Stomach (tissue), 9 donors: ENCODE measurements around the gene DHX8. TPM values are rescaled to one million over a fixed set of nuclear protein-coding genes. Genes with fewer than 3 reads are reported as not detected.
A peak's percentile ranks its signal among the peaks of the same experiment; 100 is the strongest.

Experiments used
- DNase-seq, 2 donors: peaks; one replicate each; pipeline versions ENCODE4 v3.0.0 to v3.0.0-alpha.2; 2013 to 2019
- H3K27ac ChIP-seq, 5 donors: fragments of 200-600 bp in 4 of 5; sonication (generic) in 4 of 5; one replicate each; pipeline ENCODE4 v1.5.1; 2013 to 2019; ENCODE audit warnings: mild to moderate bottlenecking in 1 of 5, moderate library complexity in 1 of 5
- H3K27me3 ChIP-seq, 3 donors: fragments of 200-600 bp; sonication (generic); one replicate each; pipeline ENCODE4 v1.5.1; 2017 to 2019; ENCODE audit warnings: mixed run types in 1 of 3
- H3K36me3 ChIP-seq, 4 donors: fragments of 200-600 bp; sonication (generic); 1 replicate in 3 of 4; 2 replicates in 1 of 4; pipeline ENCODE4 v1.5.1; 2016 to 2019
- H3K4me1 ChIP-seq, 4 donors: fragments of 200-600 bp; sonication (generic); one replicate each; pipeline ENCODE4 v1.5.1; 2016 to 2019
- H3K4me3 ChIP-seq, 4 donors: fragments of 200-600 bp; sonication (generic) in 3 of 4; one replicate each; pipeline ENCODE4 v1.5.1; 2016 to 2019; ENCODE audit warnings: mild to moderate bottlenecking in 1 of 4
- H3K9me3 ChIP-seq, 4 donors: fragments of 200-600 bp; sonication (generic); one replicate each; pipeline ENCODE4 v1.5.1; 2016 to 2019
- EP300 ChIP-seq: sonication (generic); formaldehyde crosslinking; IDR thresholded peaks from one replicate; pipeline ENCODE4 v1.6.1; 2017; ENCODE audit warnings: antibody characterized with exemption
- POLR2A ChIP-seq, 4 donors: fragments of 450-650 bp; IDR thresholded peaks; one replicate each; pipeline ENCODE4 v1.6.1; 2016; ENCODE audit warnings: antibody characterized with exemption in 4 of 4, control low read depth in 2 of 4, mild to moderate bottlenecking in 1 of 4, moderate library complexity in 1 of 4
- POLR2AphosphoS5 ChIP-seq, 3 donors: sonication (generic); formaldehyde crosslinking; IDR thresholded peaks; one replicate each; pipeline ENCODE4 v1.6.1; 2016; ENCODE audit warnings: antibody characterized with exemption in 3 of 3
- WGBS, 5 donors: extraction: QIAGEN DNeasy Blood & Tissue Kit in 3 of 5; methylation state at CpG; one replicate each; pipeline versions ENCODE4 v1.1.5 to v1.1.7; 2013 to 2018; 5-methylcytosine and 5-hydroxymethylcytosine counted together
- intact Hi-C: fragments of 100-400 bp; cut with DNase I; formaldehyde crosslinking; loops from one replicate; pipeline ENCODE4 v1.15.1; 2023; ENCODE audit warnings: low total_unique reads
- polyA plus RNA-seq, 3 donors: library from polyadenylated mRNA; stranded (reverse); fragments of 200-250 nt; gene quantifications; one replicate each; pipeline ENCODE4 v1.2.3, GENCODE V29; 2013
- total RNA-seq, 5 donors: library from RNA; depleted of rRNA; stranded (reverse); fragments of >200 nt; gene quantifications; one replicate each; pipeline versions ENCODE4 v1.1.0 to v1.2.3, GENCODE V29; 2014 to 2016
- TF ChIP-seq, protein P1 (sequence below), 7 experiments: fragments of 450-650 bp in 4 of 7; fragments of 200-600 bp in 3 of 7; sonication (generic) in 3 of 7; IDR thresholded peaks; one replicate each; pipeline ENCODE4 v1.5.1; 2016 to 2019; ENCODE audit warnings: antibody characterized with exemption in 7 of 7, control low read depth in 2 of 7, mild to moderate bottlenecking in 1 of 7
- donor health status: healthy with polysubstance abuse.
- donor health status: Bipolar disorder and iron deficiency.
- donor health status: healthy.

The DHX8 gene
- total and polyA plus RNA-seq, 8 donors = 9.2 to 137 (median 25.0) TPM

DNA sequence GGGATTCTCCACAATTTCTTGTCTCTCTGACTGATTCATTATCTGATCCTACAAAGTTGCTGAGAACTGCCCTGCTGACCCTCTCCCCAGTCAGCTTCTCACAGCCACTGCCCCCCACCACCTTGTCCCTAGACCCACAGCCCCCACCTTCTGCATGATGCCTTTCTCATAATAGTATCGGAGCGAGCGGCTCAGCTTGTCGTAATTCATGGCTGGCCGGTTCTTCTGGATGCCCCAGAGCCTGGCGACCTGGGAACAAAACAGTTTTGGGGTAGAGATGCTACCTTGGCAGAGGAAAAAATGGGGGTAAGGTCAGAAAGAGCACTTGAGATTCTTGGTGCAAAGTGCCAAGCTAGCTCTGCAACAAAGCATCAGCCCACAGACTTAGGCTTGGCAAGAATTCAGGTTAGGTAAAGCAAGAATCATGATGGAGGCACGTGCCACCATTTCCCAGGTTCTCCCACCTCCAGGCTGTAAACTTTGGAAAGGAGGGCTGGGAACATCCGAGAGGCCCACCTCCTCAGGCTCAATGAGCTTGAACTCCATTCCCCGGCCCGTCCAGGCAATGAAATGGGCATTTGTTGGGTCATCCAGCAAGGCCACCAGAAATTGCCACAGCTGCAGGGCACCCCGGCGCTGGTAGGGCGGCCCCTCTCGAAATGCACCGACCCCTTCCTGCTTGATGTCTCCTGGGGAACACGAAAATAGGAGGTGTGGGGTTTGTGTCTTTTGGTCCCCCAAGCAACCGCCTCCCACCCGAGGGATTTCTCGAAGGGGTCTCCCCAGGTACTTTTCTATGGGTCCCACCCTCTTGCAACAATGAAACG, 45.4 kb downstream of the DHX8 start:
- no peak for TF ChIP-seq EP300
- no peak for TF ChIP-seq POLR2A (IDR thresholded peaks at IDR 0.05)
- TF ChIP-seq, protein P1, sequence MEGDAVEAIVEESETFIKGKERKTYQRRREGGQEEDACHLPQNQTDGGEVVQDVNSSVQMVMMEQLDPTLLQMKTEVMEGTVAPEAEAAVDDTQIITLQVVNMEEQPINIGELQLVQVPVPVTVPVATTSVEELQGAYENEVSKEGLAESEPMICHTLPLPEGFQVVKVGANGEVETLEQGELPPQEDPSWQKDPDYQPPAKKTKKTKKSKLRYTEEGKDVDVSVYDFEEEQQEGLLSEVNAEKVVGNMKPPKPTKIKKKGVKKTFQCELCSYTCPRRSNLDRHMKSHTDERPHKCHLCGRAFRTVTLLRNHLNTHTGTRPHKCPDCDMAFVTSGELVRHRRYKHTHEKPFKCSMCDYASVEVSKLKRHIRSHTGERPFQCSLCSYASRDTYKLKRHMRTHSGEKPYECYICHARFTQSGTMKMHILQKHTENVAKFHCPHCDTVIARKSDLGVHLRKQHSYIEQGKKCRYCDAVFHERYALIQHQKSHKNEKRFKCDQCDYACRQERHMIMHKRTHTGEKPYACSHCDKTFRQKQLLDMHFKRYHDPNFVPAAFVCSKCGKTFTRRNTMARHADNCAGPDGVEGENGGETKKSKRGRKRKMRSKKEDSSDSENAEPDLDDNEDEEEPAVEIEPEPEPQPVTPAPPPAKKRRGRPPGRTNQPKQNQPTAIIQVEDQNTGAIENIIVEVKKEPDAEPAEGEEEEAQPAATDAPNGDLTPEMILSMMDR (IDR thresholded peaks at IDR 0.05) = no peak
- TF ChIP-seq POLR2AphosphoS5 (IDR thresholded peaks at IDR 0.05) = no peak
- WGBS, 5 donors = 90 to 94% (median 93%) methylated on average over 17 to 20 of the region's 20 CpGs

DNA sequence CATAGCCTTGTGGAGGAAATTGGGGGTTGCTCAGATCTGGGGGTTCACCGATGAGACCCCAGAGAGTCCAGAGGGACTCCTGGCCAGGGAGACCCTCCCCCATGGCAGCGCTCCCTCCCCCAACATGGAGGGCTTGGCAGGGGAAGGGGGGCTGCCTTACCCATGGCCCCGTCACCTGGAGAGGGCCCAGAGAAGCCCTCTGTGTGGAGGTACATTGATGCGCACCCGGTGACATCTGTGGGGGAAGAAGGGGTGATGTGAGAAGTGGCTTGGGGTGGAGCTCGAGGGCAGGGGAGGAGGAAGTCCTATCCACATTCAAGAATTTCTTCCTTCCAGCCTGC, 46.1 kb downstream of the DHX8 start:
- WGBS, 5 donors = 51 to 68% (median 56%) methylated on average over 5 to 6 of the region's 6 CpGs
- Histone ChIP-seq H3K27ac (peak overlapping the region in 2 of 5 donors; percentile 7 to 30), H3K27me3 (no peaks in the 10 kb centered on the region), H3K36me3 (peaks cover 8 to 40% (median 36%) of the 10 kb centered on the region in 4 donors), H3K9me3 (no peaks in the 10 kb centered on the region), H3K4me3 (no peak overlapping the region), H3K4me1 (peaks cover 16 to 25% (median 20%) of the 10 kb centered on the region in 4 donors)
- intact Hi-C loops = no loop called here
- no peak for DNase-seq
- TF ChIP-seq, protein P1 (IDR thresholded peaks at IDR 0.05) = no peak
- no peak for TF ChIP-seq EP300
- no peak for TF ChIP-seq POLR2A (IDR thresholded peaks at IDR 0.05)
- no peak for TF ChIP-seq POLR2AphosphoS5 (IDR thresholded peaks at IDR 0.05)

More for the DNA sequence above, 45.4 kb downstream of the DHX8 start:
- peaks cover 15 to 47% (median 43%) of the 10 kb centered on the region in 4 donors for H3K36me3 ChIP-seq
- no peak overlapping the region for H3K4me3 ChIP-seq
- H3K9me3 ChIP-seq = no peaks in the 10 kb centered on the region
- H3K4me1 ChIP-seq = peaks cover 16 to 25% (median 20%) of the 10 kb centered on the region in 4 donors
- no peak for DNase-seq
- H3K27me3 ChIP-seq = no peaks in the 10 kb centered on the region
- H3K27ac ChIP-seq = no peak overlapping the region
- intact Hi-C loops = no loop called here

DNA sequence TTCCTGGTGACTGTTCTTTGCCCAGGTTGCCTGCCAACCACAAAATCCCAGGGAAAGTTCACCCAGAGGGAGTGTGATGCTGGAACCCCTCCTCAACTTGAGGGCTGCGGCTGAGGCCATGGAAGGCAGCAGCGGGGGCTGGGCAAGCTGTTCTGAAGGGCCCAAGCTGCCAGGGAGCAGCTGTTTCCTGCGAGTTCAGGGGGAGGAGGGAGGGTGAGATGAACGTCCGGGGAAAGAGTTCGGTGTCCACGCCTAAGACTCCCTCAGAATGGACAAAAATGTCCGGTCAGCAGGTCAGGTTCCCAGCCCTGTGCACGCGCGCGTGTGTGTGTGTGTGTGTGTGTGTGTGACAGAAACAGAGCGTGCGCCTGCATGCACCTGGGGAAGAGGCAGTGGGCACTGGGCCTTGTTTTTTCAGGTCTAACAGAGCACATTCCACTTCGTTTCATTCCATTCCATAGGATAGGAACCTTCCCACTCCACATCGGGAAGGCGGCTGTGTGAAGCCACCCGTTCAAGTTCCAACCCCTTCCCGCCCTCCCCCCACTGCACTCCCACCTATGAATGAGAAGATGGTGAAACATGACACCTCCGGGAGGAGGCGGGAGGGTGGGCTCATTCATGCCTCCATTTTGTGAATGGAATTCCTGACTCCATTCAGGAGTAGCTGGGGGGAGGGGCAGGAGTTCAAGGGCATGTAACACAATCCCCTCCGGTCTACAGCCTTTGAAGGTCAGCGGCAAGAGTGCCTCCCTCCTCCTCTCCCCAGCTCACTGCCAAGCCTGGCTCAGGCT, 46.7 kb downstream of the DHX8 start:
- 10 to 28% (median 20%) methylated on average over 14 to 23 of the region's 23 CpGs for WGBS, 5 donors
- intact Hi-C loops = no loop called here
- Histone ChIP-seq H3K27ac (peak overlapping the region in 2 of 5 donors; percentile 7 to 30), H3K4me3 (no peak overlapping the region), H3K4me1 (peaks cover 16 to 25% (median 20%) of the 10 kb centered on the region in 4 donors), H3K9me3 (no peaks in the 10 kb centered on the region), H3K36me3 (peaks cover 3 to 34% (median 30%) of the 10 kb centered on the region in 4 donors), H3K27me3 (no peaks in the 10 kb centered on the region)
- DNase-seq = peak; percentile 41 to 96
- TF ChIP-seq POLR2A (IDR thresholded peaks at IDR 0.05) = no peak
- peak in 1 of 3 donors; percentile 4 for TF ChIP-seq POLR2AphosphoS5 (IDR thresholded peaks at IDR 0.05)

DNA sequence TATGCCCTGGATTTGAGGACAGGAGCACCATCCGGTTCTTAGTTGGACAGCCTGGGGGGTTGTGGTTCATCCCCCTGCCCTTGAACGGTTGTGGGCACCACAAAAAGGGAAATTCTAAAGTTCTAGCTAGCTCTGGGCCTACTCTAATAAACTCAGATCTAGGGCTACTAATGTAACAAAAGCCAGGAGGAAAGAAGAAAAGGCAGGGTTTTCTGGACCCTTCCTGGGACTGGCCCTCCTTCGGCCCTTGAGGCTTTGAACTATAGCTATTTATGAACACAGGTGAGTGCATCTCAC, 47.3 kb downstream of the DHX8 start:
- Histone ChIP-seq H3K4me3 (no peak overlapping the region), H3K36me3 (peaks cover 0 to 29% (median 25%) of the 10 kb centered on the region in 4 donors), H3K4me1 (peaks cover 16 to 25% (median 20%) of the 10 kb centered on the region in 4 donors), H3K27me3 (no peaks in the 10 kb centered on the region), H3K27ac (peak overlapping the region in 1 of 5 donors; percentile 7), H3K9me3 (no peaks in the 10 kb centered on the region)
- DNase-seq = no peak
- 33 to 53% (median 46%) methylated on average over 3 of the region's 3 CpGs for WGBS, 5 donors
- intact Hi-C loops = no loop called here
- TF ChIP-seq EP300 = no peak
- TF ChIP-seq POLR2AphosphoS5 (IDR thresholded peaks at IDR 0.05) = no peak
- no peak for TF ChIP-seq POLR2A (IDR thresholded peaks at IDR 0.05)
- TF ChIP-seq, protein P1 (IDR thresholded peaks at IDR 0.05) = no peak
